Pulmonary artery endothelial cell (primary cell): Measurements from ENCODE around the gene INCENP. TPM values are rescaled to one million over a fixed set of nuclear protein-coding genes. Genes with fewer than 3 reads are reported as not detected.
A peak's percentile ranks its signal among the peaks of the same experiment; 100 is the strongest.
"Not testable (repeated sequence)": the region's sequence is repeated elsewhere in the genome, so short reads cannot be mapped to it uniquely, and the experiment has no call there.

ENCODE experiments used
- DNase-seq: peaks from one replicate; pipeline ENCODE4 v3.0.0-alpha.2; 2011; ENCODE audit warnings: low read depth, low spot score
- total RNA-seq: library from RNA; depleted of rRNA; stranded (reverse); fragments of >200 nt; gene quantifications from 2 replicates; pipeline ENCODE4 v1.2.3, GENCODE V29; 2014

The INCENP gene
- 28.5 and 66.7 TPM in 2 replicates for total RNA-seq

DNA sequence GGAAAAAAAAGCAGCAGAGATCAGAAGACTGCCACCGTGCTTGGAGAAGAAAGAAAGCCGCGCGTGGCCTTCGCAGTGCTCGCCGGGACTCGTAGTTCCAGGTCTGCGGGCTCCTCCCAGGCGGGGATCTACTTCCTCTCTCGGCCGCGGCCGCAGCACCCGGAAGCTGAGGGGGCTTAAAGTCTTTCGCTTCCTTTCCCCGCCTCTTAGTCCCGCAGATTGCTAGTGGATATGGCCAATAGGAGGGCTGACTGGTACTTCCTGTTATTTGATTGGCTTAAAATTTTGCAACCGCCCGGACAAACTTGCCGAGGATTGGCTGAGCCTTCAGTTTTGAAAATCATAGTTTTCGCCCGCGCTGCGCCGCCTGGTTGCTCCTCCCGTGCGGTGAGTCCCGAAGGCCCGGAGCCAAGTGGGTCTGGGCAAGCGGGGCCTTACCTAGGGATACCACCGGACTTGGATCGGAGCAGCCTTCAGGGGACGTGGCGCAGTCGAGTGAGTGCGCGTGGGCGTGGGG is at the start of gene INCENP:
Gene INCENP, plus strand, starts transcription at position 343 of the 517 bp plus-strand sequence. CDS start 4,151 bp downstream, outside the sequence.
- DNase-seq: peak; percentile 95

DNA sequence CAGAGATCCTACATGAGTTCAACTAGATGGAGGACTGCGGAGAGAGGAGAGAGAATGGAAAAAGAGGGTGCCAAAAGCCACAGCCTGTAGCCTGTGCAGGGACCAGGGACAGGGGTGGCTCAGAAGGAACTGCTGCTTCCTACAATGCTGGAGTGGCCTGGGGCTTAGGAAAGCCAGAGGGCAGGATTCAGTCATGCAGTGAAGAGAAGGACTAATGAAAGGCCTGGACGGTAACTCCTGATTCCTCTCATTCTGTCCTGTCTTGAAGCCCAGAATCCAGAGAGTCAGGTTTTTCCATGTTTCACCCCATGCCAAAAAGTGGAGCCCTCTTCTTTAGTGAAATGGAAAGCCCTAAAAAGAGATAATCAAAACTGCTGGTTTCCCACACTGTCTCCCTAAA is 48.4 kb upstream of the INCENP start:
- DNase-seq: no peak

DNA sequence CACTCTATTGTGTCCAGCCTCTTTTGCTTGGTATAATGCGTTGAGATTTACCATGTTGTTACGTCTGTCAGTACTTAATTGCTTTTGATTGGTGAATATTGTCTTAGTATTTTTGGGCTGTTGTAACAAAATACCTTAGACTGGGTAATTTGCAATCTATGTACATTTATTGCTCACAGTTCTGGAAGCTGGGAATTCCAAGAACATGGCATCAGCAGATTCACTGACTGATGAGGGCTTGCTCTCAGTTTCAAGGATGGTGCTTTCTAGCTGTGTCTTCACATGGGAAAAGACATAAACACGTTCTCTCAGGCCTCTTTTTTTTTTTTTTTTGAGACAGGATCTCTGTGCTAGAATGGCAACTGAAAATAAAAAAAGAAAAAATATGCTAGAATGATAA is 46.7 kb upstream of the INCENP start:
- DNase-seq: no peak

DNA sequence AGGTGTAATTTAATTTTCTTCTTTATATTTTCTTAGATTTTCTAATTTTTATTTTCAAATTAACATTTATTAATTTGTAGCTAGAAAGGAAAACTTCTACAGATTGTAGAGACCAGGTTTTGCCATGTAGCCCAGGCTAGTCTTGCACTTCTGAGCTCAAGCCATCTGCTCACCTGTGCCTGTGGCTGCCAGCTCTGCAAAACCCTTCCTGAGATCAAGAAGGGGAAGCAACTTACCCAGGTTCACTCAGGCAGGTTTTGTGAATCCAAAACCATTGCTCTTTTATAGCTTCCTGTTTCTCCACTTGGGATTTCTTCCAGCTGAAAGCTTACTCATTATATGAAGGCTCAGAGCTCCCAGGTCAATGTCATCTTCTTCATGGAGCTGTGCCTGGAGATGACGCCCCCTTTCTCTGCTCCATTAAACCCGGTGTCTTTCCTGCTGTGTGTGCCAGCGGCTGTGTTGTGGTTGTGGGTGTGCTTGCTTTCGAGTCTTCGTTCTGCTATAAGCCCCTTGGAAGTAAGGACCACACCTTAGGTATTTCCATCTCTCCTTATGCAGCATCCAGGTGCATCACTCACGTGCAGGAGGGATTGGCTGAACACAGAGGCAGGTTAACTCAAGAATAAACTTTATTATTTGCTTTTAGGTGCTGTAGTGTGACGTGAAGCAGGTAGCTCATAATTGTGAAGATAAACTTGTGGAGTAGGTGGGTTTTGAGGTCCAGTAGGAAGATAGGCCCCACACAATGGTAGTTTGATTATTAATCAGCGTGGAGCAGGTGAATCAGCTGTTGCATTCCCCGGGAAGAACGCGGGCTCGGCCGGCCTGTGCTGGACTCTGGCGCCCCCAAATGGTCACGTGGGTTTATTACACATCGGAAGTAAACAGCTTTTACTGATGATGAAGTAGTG is 42.2 kb upstream of the INCENP start:
- peak; percentile 32 for DNase-seq

DNA sequence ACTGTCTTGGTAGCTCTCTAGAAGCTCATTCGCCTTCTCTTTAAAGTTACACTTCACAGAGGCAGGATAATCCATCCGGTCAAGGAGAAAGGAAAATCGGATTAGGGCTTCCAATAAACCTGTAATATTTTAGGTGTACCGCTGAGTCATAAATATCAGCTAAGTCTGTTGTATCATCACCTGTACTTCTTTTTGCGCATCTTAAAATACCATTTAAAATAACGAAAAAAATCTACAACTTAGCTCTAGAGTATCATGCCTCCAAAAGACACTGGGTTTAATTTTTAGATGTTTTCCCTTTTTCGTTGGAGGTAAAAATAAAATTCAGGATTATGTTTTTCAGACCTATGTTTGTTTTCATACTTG is 41.5 kb upstream of the INCENP start:
- DNase-seq: no peak

DNA sequence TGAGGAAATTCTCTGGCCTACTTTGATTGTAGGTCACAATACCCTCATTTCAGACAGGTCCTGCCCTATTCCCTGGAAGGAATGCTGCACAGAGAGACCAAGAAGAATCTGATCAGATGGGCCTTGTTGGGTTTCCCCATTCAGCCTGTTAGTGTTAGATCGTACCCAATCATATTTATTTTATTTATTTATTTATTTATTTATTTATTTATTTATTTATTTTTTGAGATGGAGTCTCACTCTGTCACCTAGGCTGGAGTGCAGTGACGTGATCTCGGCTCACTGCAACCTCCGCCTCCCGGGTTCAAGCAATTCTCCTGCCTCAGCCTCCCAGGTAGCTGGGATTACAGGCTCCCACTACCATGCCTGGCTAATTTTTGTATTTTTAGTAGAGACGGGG is 39.0 kb upstream of the INCENP start:
- not testable (repeated sequence) for DNase-seq

DNA sequence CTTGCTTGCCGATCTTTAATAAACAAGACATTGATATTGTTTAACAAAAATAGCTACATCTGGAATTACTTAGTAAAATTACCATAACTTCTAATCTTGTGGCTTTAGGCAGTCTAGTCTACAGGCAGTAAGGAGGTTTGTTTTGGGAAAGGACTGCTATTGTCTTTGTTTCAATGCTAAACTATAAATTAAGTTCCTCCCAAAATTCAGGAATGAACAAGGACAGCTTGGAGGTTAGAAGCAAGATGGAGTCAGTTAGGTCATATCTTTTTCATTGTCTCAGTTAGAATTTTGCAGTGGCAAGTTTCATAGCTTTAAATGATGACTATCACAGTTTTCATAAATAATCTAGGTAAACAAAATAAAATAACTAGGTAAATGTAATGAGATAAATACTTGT is 36.1 kb upstream of the INCENP start:
- DNase-seq: no peak

DNA sequence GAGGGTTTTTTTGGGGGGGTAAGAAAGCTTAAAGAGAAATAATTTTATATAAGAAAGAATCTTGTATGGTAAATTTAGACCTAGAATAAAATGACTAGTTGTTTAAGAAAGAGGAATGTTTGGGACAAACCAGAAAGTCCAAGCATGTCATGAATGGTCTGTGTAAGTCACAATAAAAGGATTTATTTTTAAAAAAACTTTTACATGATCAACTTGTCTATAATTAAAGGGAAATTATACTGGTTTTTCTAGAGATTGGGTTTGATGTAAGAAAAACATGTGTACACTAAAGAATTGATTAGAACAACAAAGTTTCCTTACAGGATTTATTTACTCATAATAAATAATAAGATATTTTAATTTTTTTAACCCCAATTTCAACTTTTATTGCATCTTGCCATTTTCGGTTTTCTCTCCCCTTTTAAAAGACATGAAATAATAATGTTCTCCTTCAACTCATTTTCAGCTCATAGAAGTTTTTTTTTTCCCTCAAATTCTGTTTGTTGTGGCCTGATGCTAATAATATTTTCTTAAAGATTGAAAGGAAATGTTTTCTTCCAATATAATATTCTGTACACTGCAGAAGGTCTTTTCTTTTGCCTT is 35.4 kb upstream of the INCENP start:
- DNase-seq: no peak

DNA sequence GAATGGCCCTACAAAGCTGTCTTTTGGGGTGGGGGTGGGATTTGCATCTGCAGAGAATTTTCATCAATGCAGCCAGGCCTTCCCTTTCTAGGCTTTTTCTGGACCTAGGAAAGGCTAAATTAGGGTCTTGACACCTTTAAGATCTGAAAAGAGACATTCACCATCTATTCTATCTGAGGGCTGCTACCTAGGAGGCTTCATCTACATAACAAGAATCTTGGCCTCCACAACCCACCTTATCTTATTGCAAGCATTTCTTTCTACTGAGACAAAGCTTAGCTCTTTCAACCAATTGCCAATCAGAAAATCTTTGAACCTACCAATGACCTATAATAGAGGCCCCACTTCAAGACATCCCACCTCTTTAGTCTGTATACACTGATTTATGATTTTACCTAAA is 20.7 kb upstream of the INCENP start:
- DNase-seq: no peak

DNA sequence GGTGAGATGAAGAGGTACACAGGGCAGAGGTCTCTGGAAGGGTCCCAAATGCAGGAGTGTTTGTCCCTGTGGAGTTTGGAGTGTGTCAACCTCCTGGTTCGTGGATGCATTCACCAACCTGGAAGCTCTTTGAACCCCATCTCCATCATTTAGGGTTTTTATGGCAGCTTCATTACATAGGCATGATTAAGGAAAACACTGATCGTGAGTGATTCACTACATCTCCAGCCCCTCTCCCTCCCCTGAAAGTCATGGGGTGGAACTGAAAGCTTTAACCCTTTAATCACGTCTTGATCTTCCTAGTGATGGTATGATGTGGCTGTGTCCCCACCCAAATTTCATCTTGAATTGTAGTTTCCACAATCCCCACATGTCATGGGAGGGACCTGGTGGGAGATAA is 19.8 kb upstream of the INCENP start:
- no peak for DNase-seq

DNA sequence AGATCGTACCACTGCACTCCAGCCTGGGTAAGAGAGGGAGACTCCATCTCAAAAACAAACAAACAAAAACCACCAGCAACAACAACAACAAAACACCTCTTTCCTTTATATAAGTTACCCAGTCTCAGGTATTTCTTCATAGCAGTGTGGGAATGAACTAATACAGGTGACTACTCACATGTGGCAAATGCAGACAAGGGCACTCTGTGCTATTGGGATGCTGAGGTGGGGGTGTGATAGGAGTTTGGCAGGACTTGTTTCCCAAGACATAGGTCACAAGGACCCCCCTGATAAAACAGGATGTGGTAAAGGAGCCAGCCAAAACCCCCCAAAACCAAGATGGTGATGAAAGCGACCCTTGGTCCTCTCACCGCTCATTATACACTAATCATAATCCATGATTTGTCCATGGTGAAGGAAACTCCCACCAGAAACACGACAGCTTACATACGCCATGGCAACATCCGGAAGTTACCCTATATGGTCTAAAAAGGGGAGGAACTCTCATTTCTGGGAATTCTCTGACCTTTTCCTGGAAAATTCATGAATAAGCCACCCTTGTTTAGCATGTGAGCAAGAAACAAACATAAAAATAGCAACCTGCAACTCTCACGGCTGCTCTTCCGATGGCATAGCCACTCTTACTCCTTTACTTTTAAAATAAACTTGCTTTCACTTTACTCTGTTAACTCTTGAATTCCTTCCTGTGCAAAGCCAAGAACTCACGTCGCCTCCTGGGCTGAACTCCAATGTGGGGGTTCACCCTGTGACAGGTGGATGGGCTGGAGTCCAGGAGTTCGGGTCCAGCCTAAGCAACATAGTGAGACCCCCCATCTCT is 18.8 kb upstream of the INCENP start:
- DNase-seq: peak; percentile 60

DNA sequence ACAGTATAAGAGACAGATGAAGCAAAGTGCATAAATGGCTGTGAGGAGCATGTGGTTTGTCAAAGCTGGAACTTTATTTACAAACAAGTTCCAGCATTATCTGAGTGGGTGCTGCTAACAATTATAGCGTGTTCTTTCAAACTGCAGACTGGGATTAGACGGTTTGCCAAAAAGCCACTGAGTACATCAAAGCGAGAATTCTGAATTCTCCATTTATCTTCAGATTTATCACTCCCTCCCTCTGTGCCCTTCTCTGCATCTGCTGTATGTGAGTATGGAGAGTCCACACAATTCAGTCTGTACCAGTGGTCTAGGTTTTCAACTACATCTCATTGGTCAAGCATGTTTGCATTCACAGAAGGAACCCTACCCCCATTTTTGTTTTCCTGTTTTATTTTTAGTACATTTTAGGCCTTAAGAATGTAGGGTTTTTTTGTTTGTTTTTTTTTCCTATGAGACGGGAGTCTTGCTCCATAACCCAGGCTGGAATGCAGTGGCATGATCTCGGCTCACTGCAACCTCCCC is 18.1 kb upstream of the INCENP start:
- DNase-seq: no peak

DNA sequence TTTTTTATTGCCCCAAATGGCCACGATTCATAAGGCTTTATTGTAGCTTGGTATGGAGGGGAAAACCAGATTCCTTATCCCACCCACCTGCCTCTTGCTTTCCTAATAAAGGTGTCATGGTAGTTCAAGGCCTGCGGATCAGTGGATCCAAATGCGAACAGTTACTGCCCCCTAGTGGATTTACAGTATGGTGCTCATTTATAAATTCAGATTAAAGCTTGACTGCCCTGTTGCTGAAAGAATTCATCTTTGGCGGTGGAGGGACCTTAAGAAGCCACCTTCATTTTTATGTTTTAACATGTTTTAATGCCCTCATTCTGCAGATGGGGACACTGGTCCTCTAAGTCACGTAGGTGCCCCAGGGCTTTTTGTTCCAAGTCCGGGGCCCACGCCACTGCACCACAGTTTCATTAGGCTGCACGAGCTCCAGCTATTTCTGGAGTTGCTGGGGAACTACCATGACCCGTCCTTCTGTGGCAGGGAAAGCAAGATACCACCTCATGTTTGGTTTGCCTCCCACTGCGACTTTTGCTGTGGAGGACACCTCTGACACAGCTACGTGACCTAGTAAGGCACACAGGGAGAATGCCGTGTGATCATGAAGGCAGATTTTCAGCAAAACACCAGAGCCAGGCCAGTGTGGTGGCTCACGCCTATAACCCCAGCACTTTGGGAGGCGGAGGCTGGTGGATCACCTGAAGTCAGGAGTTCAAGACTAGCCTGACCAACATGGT is 15.6 kb upstream of the INCENP start:
- peak; percentile 41 for DNase-seq

DNA sequence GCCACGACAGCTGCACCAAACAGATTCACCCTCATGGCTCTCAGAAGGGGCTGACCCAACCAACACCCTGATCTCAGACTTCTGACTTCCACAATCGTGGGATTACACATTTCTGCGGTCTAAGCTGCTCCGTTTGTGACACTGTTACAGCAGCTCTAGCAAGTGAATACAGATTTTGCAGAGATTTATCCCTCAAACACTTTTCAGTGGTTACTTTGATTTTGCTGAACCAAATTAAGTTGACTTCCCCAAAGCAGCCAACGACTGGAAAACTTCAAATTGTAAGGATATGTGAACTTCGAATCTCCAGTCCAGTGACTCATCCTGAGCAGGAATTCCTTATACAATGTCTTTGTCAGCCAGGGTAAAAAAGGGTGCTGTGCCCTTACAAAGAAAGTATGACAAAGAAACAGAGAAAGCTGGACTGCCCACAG is 14.8 kb upstream of the INCENP start:
- peak; percentile 11 for DNase-seq

DNA sequence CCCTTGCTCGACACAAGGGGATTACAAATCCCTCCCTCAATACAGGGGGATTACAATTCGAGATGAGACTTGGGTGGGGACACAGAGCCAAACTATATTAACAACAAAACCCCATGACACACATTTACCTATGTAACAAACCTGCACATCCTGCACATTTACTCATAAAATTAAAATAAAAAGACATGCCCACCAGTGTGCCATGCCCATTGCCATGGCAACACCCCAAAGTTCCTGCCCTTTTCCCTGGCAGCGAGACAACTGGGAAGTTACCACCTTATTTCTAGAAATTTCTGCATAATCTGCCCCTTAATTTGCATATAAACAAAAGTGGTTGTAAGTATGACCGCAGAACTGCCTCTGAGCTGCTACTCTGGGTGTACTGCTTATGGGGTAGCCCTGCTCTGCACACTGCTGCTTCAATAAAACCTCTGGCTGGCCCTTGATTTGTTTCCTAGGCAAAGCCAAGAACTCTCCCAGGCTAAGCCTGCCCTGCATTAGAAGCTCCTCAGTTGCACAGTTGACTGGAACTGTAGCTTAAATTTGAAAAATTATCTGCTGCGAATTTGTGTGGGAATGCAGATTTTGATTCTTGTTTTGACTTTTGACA is 8.6 kb upstream of the INCENP start:
- DNase-seq: no peak

DNA sequence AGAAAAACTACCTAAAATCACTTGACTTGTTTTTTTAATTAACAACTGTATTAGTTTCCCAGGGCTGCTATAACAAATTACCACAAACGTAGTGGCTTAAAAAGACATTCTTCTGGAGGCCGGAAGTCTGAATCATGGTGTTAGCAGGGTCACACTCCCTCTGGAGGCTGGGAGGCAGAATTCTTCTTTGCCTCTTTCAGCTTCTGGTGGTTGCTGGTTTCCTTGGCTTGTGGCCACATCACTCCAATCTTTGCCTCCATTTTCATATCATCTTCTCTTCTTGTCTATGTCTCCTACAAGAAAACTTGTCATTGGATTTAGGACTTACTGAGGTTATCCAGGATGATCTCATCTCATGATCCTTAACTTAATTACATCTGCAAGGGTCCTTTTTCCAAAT is 7.4 kb upstream of the INCENP start:
- DNase-seq: no peak

DNA sequence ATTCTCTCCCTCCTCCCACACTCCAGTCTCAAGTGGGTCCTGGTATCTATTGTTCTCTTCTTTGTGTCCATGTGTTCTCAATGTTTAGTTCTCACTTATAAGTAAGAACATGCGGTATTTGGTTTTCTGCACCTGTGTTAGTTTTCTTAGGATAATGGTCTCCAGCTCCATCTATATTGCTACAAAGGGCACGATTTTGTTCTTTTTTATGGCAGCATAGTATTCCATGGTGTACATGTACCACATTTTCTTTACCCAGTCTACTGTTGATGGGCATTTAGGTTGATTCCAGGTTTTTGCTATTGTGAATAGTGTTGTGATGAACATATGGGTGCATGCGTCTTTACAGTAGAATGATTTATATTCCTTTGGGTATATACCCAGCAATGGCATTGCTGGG is 4.2 kb upstream of the INCENP start:
- no peak for DNase-seq

DNA sequence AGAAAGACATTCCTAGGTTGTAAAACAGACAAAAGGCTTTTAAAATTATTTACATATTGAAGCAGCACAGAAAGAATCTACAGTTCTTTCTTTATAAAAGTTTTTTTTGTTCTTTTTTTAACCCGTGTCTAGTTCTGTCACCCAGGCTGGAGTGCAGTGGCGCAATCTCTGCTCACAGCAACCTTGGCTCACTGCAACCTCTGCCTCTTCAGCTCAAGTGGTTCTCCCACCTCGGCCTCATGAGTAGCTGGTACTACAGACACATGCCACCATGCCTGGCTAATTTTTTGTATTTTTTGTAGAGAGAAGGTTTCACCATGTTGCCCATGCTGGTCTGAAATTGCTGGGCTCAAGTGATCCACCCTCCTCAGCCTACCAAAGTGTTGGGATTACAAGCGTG is 3.8 kb upstream of the INCENP start:
- no peak for DNase-seq

DNA sequence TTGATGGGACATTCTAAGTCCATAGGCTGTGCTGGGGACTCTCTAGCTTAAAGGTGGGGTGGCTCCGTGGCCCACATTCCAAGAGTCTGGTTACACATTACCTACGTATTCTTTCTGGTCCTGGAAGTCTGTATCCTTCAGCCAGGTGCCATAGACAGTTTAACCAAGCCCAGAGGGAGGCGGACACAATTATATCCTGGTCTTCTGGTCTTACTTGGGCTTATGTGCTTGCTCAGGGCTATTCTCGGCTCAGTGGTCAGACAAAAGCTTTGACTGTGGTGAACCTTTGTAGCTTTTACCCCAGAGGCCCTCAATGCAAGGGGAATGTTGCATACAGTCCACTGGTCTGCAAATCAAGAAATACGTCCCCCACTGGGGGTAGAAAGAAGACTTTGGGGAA is 3.4 kb upstream of the INCENP start:
- DNase-seq: no peak

DNA sequence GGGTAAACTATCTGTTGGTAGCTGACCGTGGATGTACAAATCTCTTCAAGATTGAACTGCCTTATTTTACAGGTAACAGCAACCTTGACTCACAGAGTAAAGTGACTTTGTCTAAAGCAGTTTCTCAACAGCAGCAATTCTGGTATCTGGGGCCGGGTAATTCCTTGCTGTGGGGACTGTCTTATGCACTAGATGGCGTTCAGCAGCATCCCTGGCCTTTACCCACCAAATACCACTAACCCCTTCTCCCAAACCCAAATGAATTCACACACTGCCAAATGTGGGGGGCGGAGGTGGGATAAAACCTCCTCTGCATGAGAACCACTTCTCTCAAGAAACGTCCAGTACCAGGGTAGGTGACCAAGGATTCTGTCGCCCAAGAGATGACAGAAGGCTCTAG is 1.7 kb upstream of the INCENP start:
- DNase-seq: no peak
